AG09309 (cell line): ENCODE data around the gene PTPRB.

Experiments
- DNase-seq: peaks from one replicate; pipeline ENCODE4 v3.0.0-alpha.2; 2010; ENCODE audit warnings: low read depth
- H3K4me3 ChIP-seq: 2 replicates; pipeline ENCODE4 v1.5.1; 2011; ENCODE audit warnings: mild to moderate bottlenecking, low read depth, low read length, moderate library complexity; ENCODE audit not compliant: control insufficient read depth
- TF ChIP-seq, protein P1 (sequence below): IDR thresholded peaks from 2 replicates; pipeline ENCODE4 v1.5.1; 2011; ENCODE audit warnings: mild to moderate bottlenecking, low read depth, low read length, inconsistent platforms; ENCODE audit not compliant: insufficient read depth, control insufficient read depth; ENCODE audit errors: missing control alignments

The PTPRB gene

GRCh38 chr12:70590549-70591226, 46.5 kb downstream of the PTPRB start:
- no peak for DNase-seq
- TF ChIP-seq, protein P1, sequence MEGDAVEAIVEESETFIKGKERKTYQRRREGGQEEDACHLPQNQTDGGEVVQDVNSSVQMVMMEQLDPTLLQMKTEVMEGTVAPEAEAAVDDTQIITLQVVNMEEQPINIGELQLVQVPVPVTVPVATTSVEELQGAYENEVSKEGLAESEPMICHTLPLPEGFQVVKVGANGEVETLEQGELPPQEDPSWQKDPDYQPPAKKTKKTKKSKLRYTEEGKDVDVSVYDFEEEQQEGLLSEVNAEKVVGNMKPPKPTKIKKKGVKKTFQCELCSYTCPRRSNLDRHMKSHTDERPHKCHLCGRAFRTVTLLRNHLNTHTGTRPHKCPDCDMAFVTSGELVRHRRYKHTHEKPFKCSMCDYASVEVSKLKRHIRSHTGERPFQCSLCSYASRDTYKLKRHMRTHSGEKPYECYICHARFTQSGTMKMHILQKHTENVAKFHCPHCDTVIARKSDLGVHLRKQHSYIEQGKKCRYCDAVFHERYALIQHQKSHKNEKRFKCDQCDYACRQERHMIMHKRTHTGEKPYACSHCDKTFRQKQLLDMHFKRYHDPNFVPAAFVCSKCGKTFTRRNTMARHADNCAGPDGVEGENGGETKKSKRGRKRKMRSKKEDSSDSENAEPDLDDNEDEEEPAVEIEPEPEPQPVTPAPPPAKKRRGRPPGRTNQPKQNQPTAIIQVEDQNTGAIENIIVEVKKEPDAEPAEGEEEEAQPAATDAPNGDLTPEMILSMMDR: no peak
- no peak overlapping the region for H3K4me3 ChIP-seq

GRCh38 chr12:70590051-70590450, 47.2 kb downstream of the PTPRB start:
- H3K4me3 ChIP-seq: no peak overlapping the region
- DNase-seq: peak; percentile 56
- TF ChIP-seq, protein P1: peak; percentile 89

GRCh38 chr12:70584332-70584731, 52.9 kb downstream of the PTPRB start:
- TF ChIP-seq, protein P1: no peak
- no peak overlapping the region for H3K4me3 ChIP-seq

DNA sequence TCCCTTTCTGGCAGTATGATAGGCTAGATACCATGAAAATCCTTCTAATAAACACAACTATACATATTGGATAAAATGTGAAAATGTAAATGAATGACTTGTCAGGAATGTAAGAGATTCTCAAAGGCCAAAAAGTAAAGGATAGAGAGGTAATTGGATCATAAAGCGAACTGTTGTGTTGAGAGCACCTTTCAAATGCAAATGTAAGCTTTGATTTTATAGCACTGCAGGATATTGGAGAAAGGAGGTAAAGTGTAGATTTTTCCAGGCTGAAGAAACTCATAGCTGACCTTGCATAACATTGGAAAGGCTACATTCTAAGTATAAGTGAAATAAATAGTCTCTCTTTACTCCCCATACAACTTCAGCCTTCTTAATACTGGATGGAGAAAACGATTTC, 54.0 kb downstream of the PTPRB start:
- DNase-seq: no peak
- H3K4me3 ChIP-seq: no peak overlapping the region
- TF ChIP-seq, protein P1: no peak

More at GRCh38 chr12:70584332-70584731, 52.9 kb downstream of the PTPRB start:
- no peak for DNase-seq

- TF ChIP-seq, protein P1: no peak
- H3K4me3 ChIP-seq: no peak overlapping the region
Observed at GRCh38 chr12:70581208-70581607, 56.0 kb downstream of the PTPRB start.

GRCh38 chr12:70577283-70577634, 60.0 kb downstream of the PTPRB start:
- no peak overlapping the region for H3K4me3 ChIP-seq

More at GRCh38 chr12:70581208-70581607, 56.0 kb downstream of the PTPRB start:
- DNase-seq: no peak

More at GRCh38 chr12:70577283-70577634, 60.0 kb downstream of the PTPRB start:
- DNase-seq: no peak
- TF ChIP-seq, protein P1: no peak
